ENCODE measurements around the gene DHX16. TPM values are rescaled to one million over a fixed set of nuclear protein-coding genes. Genes with fewer than 3 reads are reported as not detected.
A peak's percentile ranks its signal among the peaks of the same experiment; 100 is the strongest.

DHX16 gene
- total RNA-seq, 4 donors from 2014 or later: 19.5 to 28.1 (median 24.3) TPM

GRCh38 chr6:30690403-30691207, 17.8 kb upstream of the DHX16 start, which contains the start of gene NRM:
TSS of gene NRM (minus strand) at chr6:30690984. CDS start at chr6:30690974, 10 bp downstream.
- peak; percentile 71 for DNase-seq (ENCODE audit: low spot score)
- ATAC-seq (ENCODE audit: low FRiP score): peak; percentile 77

GRCh38 chr6:30689985-30690384, 17.2 kb upstream of the DHX16 start:
- TF ChIP-seq CTCF (IDR thresholded peaks at IDR 0.05): no peak
- ATAC-seq (ENCODE audit: low FRiP score): no peak
- DNase-seq (ENCODE audit: low spot score): no peak

More at GRCh38 chr6:30690403-30691207, 17.8 kb upstream of the DHX16 start, which contains the start of gene NRM:
- no peak for TF ChIP-seq CTCF (IDR thresholded peaks at IDR 0.05)

- DNase-seq (ENCODE audit: low spot score) (no peak), ATAC-seq (ENCODE audit: low FRiP score) (no peak)
- no peak for TF ChIP-seq CTCF (IDR thresholded peaks at IDR 0.05)
These were observed 16.4 kb upstream of the DHX16 start for GRCh38 chr6:30689022-30689865.

- ATAC-seq (ENCODE audit: low FRiP score) (no peak), DNase-seq (ENCODE audit: low spot score) (no peak)
- TF ChIP-seq CTCF (IDR thresholded peaks at IDR 0.05): no peak
These were observed 15.8 kb upstream of the DHX16 start for GRCh38 chr6:30688569-30688968.

GRCh38 chr6:30687659-30688431, 15.0 kb upstream of the DHX16 start:
- ATAC-seq (ENCODE audit: low FRiP score) (no peak), DNase-seq (ENCODE audit: low spot score) (no peak)
- TF ChIP-seq CTCF (IDR thresholded peaks at IDR 0.05): no peak

GRCh38 chr6:30686908-30687658, 14.3 kb upstream of the DHX16 start:
- ATAC-seq (ENCODE audit: low FRiP score): peak; percentile 64
- peak; percentile 70 for DNase-seq (ENCODE audit: low spot score)
- no peak for TF ChIP-seq CTCF (IDR thresholded peaks at IDR 0.05)

Data from omental fat pad (tissue), 4 donors.